Stimulated activated CD8-positive, alpha-beta memory T cell treated with anti-CD3 and anti-CD28 coated beads, Interleukin-12 subunit alpha, Interleukin-12 subunit beta, amount 100 ng/mL, for 24 hours (primary cell): ENCODE data around the gene GAB2.

ENCODE experiments used
- DNase-seq: peaks from one replicate; pipeline ENCODE4 v3.0.0-alpha.2; 2020; ENCODE audit errors: extremely low read depth

Gene GAB2

DNA sequence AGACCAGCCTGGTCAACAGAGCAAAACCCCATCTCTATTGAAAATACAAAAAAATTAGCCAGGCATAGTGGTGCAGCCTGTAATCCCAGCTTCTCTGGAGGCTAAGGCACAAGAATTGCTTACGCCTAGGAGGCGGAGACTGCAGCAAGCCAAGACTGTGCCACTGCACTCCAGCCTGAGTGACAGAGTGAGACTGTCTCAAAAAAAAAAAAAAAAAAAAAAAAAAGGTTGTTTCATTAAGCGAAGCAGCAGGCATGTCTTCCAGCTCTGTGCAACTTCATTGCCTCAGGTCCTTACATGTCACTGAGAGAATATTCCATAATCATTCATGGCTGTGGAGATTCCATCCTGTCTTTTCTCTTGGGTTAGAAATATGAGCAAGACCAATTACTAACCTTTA is 16.9 kb downstream of the GAB2 start:
- no peak for DNase-seq

GRCh38 chr11:78400116-78400515 is 17.5 kb downstream of the GAB2 start:
- DNase-seq = no peak

DNA sequence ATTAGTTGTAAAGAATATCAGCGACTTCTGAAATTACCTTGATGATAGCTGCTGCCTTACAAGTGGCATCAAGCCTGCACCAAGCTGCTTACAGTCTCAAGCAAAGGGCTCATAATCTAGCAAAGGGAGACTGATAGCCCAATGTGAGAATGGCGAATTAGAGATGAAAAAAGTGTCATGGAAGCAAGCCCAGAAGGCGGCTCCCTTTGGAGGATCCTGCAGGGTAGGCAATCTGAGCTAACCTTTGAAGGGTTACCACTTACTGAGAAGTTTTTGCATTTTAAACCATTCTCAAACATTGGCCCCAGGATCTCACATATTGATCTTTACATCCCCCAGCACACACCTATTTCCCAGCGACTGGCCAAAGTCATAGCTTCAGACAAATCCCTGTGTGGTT is 18.5 kb downstream of the GAB2 start:
- no peak for DNase-seq

GRCh38 chr11:78398715-78399114 is 18.9 kb downstream of the GAB2 start:
- DNase-seq = no peak

GRCh38 chr11:78397398-78397797 is 20.2 kb downstream of the GAB2 start:
- no peak for DNase-seq

DNA sequence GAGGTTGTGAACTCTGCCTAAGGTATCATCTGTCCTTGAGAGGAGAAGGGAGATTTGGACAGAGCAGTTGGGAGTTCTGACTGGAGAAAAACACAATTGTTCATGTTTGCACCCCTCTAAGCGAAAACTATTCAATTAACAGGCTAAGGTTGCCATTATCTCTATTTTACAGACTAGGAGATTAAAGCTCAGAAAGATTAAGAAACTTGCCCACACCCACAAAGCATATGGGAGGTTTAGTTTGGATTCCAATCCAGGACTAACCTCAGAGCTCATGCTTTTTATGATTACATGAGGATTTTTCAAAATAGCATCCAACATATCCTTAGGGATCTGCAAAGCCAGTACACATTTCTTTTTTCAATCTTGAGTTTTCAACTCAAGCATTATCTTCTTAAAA is 22.0 kb downstream of the GAB2 start:
- DNase-seq = no peak

DNA sequence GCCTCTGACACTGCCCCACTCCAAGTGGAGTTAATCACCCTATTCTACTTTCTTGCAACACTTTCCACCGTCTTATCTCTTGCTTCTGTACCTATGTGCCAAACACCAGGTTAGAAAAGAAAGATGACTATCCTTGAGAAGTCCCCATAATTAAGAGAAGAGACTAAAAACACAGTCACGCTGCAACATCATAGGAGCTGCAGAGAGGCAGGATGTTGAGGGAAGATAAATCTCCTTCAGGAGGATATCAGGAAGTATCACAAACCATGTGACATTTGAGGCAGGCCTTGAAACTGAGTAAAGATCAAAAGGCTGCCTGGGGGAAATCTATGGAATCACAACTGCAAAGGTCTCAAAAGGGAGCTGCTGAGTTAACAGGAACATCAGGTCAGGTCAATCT is 24.8 kb downstream of the GAB2 start:
- no peak for DNase-seq

GRCh38 chr11:78391424-78391823 is 26.2 kb downstream of the GAB2 start:
- no peak for DNase-seq

- no peak for DNase-seq
Measured at GRCh38 chr11:78390809-78391208, 26.8 kb downstream of the GAB2 start.

GRCh38 chr11:78386215-78386941 is 31.2 kb downstream of the GAB2 start:
- DNase-seq = no peak

- no peak for DNase-seq
Measured at GRCh38 chr11:78385205-78385604, 32.4 kb downstream of the GAB2 start.

- no peak for DNase-seq
Measured at GRCh38 chr11:78384231-78384630, 33.4 kb downstream of the GAB2 start.

- DNase-seq = no peak
Measured at GRCh38 chr11:78381865-78382264, 35.8 kb downstream of the GAB2 start.

- no peak for DNase-seq
Measured at GRCh38 chr11:78380615-78381051, 37.0 kb downstream of the GAB2 start.

DNA sequence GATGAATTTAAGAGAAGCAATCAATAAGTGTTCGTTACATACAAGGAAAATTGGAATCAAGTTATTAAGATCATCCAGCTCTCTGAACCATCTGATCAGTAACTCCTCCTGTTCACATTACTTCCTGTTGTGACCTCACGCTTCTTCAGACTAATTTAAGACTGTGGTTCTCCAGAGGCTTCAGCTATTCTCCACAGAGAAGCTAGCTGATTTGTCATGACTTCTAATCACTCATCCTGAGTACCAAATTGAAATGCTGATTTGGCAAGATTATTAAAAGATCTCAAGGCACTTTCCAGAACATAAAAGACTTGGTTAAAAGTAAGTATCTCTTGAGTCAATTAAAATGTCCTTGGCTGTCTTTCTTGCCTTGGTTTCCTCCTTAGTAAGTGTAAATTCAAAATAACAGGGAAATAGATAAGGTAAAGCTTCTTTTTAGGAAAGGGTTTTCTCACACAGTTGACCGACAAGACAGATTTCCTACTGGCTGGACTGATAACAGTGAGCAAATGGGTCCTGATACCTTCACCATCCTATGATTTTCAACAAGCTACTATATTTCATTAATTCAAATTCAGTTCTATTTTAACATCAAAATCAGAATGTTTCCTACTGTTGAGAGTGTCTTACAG is 38.5 kb downstream of the GAB2 start:
- DNase-seq = no peak

DNA sequence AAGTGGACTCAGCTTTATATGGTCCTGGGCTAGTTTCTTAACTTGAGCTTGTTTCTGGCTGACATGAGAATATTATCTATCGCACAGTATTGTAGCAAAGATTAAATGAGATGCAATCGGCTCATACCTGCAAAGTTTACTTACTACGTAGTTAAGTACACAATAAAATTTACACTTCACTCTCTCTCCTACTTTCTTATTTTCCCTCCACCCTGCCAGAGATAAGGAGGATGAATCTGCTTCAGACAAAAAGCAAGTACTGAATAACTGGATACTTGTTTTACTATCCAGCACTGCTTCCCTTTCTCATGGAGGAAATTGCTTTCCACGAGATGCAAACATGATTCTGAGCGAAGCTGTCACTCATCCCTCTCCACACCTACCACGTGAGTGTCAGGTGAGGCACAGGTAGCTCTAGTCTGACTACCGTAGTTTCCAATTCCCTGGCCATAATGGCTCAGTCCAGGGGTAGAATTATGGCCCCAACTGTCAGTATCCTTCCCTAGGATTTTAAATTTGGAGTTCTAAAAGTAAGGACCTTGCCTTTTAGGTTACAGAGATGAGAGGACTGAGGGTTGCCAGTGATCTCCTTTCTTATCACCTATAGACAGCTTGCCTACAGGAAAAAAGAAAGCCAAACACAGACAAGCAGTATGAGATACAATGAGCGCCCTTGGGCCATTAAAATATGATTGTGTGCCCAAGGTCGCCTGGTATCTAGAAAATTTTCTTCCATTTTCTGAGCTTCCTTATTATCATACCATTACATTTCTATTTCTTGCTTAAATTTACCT is 39.8 kb downstream of the GAB2 start:
- no peak for DNase-seq

GRCh38 chr11:78376858-78377257 is 40.8 kb downstream of the GAB2 start:
- no peak for DNase-seq

DNA sequence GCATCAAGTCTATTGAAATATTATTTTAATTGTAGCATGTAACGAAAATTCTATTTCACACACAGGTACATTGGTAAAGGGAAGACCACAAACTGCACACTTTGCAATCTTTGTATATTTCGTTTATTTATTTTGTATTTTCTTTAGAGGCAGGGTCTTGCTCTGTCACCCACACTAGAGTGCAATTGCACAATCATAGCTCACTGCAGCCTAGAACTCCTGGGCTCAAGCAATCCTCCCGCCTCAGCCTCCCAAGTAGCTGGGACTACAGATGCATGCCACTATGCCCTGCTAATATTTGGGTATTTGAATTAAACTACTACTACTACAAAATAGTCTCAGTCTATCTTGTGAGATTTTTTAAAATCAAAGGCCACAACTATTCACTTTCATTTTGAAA is 42.7 kb downstream of the GAB2 start:
- no peak for DNase-seq

- no peak for DNase-seq
Measured at GRCh38 chr11:78373689-78374088, 43.9 kb downstream of the GAB2 start.

GRCh38 chr11:78372114-78372768 is 45.4 kb downstream of the GAB2 start:
- no peak for DNase-seq

DNA sequence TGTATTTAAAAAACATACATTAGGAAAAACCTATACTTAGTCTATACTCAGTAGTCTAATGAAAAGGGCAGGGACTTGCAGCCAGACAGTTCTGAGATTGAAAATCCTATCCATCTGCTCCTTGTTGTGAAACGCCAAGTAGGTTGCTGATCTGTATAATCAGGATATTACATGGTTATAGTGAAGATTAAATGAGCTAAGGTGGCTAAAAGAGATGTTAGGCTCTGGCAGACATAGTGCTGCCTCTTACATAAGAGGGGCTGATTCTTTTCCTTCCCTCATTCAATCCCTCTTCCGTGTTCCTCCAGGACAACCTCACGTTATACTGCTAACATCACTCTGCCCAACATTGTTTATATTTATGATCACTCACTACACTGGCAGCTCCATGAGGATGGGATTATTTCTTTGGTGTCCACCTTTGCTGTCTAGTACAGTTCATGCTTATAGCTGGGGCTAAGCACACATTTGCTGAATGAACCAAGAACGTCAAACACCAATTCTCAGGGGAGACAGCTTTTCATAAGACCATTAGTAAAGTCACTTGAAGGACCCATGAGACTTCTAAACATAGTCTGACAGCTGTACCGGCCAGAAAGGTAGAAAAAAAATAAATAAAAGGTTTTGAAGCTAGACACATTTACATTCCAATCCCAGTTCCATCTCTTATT is 46.3 kb downstream of the GAB2 start:
- DNase-seq = no peak
